ENCODE measurements around the gene BANP. TPM values are rescaled to one million over a fixed set of nuclear protein-coding genes. Genes with fewer than 3 reads are reported as not detected.
A peak's percentile ranks its signal among the peaks of the same experiment; 100 is the strongest.
"Not testable (repeated sequence)": the region's sequence is repeated elsewhere in the genome, so short reads cannot be mapped to it uniquely, and the experiment has no call there.

The BANP gene
- total RNA-seq, 1 experiment from 2014 or later, result 22.8 TPM

- DNase-seq (ENCODE audit: low spot score), result not testable (repeated sequence)
These were observed 149.8 kb downstream of the BANP start for GRCh38 chr16:88100801-88101622.

- DNase-seq (ENCODE audit: low spot score), result not testable (repeated sequence)
These were observed 150.4 kb downstream of the BANP start for GRCh38 chr16:88101623-88102105.

- DNase-seq (ENCODE audit: low spot score), result no peak
These were observed 151.4 kb downstream of the BANP start for GRCh38 chr16:88102597-88102996.

GRCh38 chr16:88103011-88103410 is 151.8 kb downstream of the BANP start:
- DNase-seq (ENCODE audit: low spot score), result no peak

GRCh38 chr16:88103581-88104188 is 152.5 kb downstream of the BANP start:
- DNase-seq (ENCODE audit: low spot score), result no peak

- DNase-seq (ENCODE audit: low spot score), result not testable (repeated sequence)
These were observed 153.1 kb downstream of the BANP start for GRCh38 chr16:88104363-88104762.

GRCh38 chr16:88105574-88106140 is 154.4 kb downstream of the BANP start:
- DNase-seq (ENCODE audit: low spot score), result not testable (repeated sequence)

- not testable (repeated sequence) for DNase-seq (ENCODE audit: low spot score)
These were observed 155.3 kb downstream of the BANP start for GRCh38 chr16:88106566-88106965.

- DNase-seq (ENCODE audit: low spot score), result no peak
These were observed 157.5 kb downstream of the BANP start for GRCh38 chr16:88108762-88109161.

GRCh38 chr16:88109726-88110621 is 158.7 kb downstream of the BANP start:
- not testable (repeated sequence) for DNase-seq (ENCODE audit: low spot score)

- DNase-seq (ENCODE audit: low spot score), result not testable (repeated sequence)
These were observed 159.8 kb downstream of the BANP start for GRCh38 chr16:88110875-88111494.

- DNase-seq (ENCODE audit: low spot score), result not testable (repeated sequence)
These were observed 160.7 kb downstream of the BANP start for GRCh38 chr16:88111976-88112375.

GRCh38 chr16:88113545-88114045 is 162.4 kb downstream of the BANP start:
- no peak for DNase-seq (ENCODE audit: low spot score)

- DNase-seq (ENCODE audit: low spot score), result not testable (repeated sequence)
These were observed 163.5 kb downstream of the BANP start for GRCh38 chr16:88114541-88115228.

- no peak for DNase-seq (ENCODE audit: low spot score)
These were observed 164.9 kb downstream of the BANP start for GRCh38 chr16:88116121-88116520.

- no peak for DNase-seq (ENCODE audit: low spot score)
These were observed 166.2 kb downstream of the BANP start for GRCh38 chr16:88117476-88117868.

- DNase-seq (ENCODE audit: low spot score), result no peak
These were observed 167.1 kb downstream of the BANP start for GRCh38 chr16:88118376-88118775.

GRCh38 chr16:88118852-88119741 is 167.9 kb downstream of the BANP start:
- peak; percentile 15 for DNase-seq (ENCODE audit: low spot score)
